Stimulated activated naive CD8-positive, alpha-beta T cell treated with anti-CD3 and anti-CD28 coated beads, Interleukin-15, Interleukin-2, amounts not matched to agents 100 ng/mL and 50 ng/mL, for 24 hours (primary cell): Measurements from ENCODE around the gene OSBPL6.

Experiments
- H3K27ac Mint-ChIP-seq: one replicate; pipeline ENCODE4 v1.8.0; 2021; ENCODE audit warnings: mild to moderate bottlenecking, mixed read lengths
- H3K27me3 Mint-ChIP-seq: one replicate; pipeline ENCODE4 v1.8.0; 2021; ENCODE audit warnings: mixed read lengths
- H3K36me3 Mint-ChIP-seq: one replicate; pipeline ENCODE4 v1.8.0; 2021; ENCODE audit warnings: low read depth, mixed read lengths
- H3K4me1 Mint-ChIP-seq: one replicate; pipeline ENCODE4 v1.8.0; 2021; ENCODE audit warnings: low read depth, mixed read lengths
- H3K4me3 Mint-ChIP-seq: one replicate; pipeline ENCODE4 v1.8.0; 2021; ENCODE audit warnings: mild to moderate bottlenecking, mixed read lengths
- H3K9me3 Mint-ChIP-seq: one replicate; pipeline ENCODE4 v1.8.0; 2021; ENCODE audit warnings: mixed read lengths

OSBPL6 gene

GRCh38 chr2:178284613-178285286 is 90.4 kb downstream of the OSBPL6 start:
- no peak overlapping the region for H3K27ac Mint-ChIP-seq
- no peaks in the 10 kb centered on the region for H3K4me1 Mint-ChIP-seq
- H3K4me3 Mint-ChIP-seq = no peak overlapping the region
- H3K9me3 Mint-ChIP-seq = no peaks in the 10 kb centered on the region
- peaks cover 6% of the 10 kb centered on the region for H3K27me3 Mint-ChIP-seq
- no peaks in the 10 kb centered on the region for H3K36me3 Mint-ChIP-seq

- no peak overlapping the region for H3K4me3 Mint-ChIP-seq
These were observed 90.9 kb downstream of the OSBPL6 start for GRCh38 chr2:178285287-178285615.

GRCh38 chr2:178286636-178287035 is 92.3 kb downstream of the OSBPL6 start:
- Mint-ChIP-seq H3K27me3 (peaks cover 12% of the 10 kb centered on the region), H3K36me3 (no peaks in the 10 kb centered on the region), H3K27ac (no peak overlapping the region)

More at GRCh38 chr2:178285287-178285615, 90.9 kb downstream of the OSBPL6 start:
- Mint-ChIP-seq H3K36me3 (no peaks in the 10 kb centered on the region), H3K4me1 (no peaks in the 10 kb centered on the region), H3K9me3 (no peaks in the 10 kb centered on the region), H3K27ac (no peak overlapping the region), H3K27me3 (peaks cover 6% of the 10 kb centered on the region)

GRCh38 chr2:178287652-178288344 is 93.5 kb downstream of the OSBPL6 start:
- Mint-ChIP-seq H3K27ac (no peak overlapping the region), H3K27me3 (peaks cover 17% of the 10 kb centered on the region), H3K36me3 (no peaks in the 10 kb centered on the region)

More at GRCh38 chr2:178286636-178287035, 92.3 kb downstream of the OSBPL6 start:
- no peak overlapping the region for H3K4me3 Mint-ChIP-seq
- no peaks in the 10 kb centered on the region for H3K9me3 Mint-ChIP-seq
- no peaks in the 10 kb centered on the region for H3K4me1 Mint-ChIP-seq

GRCh38 chr2:178291703-178292102 is 97.4 kb downstream of the OSBPL6 start:
- no peaks in the 10 kb centered on the region for H3K9me3 Mint-ChIP-seq
- H3K4me3 Mint-ChIP-seq = no peak overlapping the region
- H3K36me3 Mint-ChIP-seq = no peaks in the 10 kb centered on the region
- H3K4me1 Mint-ChIP-seq = no peaks in the 10 kb centered on the region
- peaks cover 31% of the 10 kb centered on the region for H3K27me3 Mint-ChIP-seq
- no peak overlapping the region for H3K27ac Mint-ChIP-seq

More at GRCh38 chr2:178287652-178288344, 93.5 kb downstream of the OSBPL6 start:
- no peaks in the 10 kb centered on the region for H3K9me3 Mint-ChIP-seq
- H3K4me1 Mint-ChIP-seq = no peaks in the 10 kb centered on the region
- no peak overlapping the region for H3K4me3 Mint-ChIP-seq

- Mint-ChIP-seq H3K27ac (no peak overlapping the region), H3K36me3 (no peaks in the 10 kb centered on the region), H3K9me3 (no peaks in the 10 kb centered on the region), H3K4me3 (no peak overlapping the region), H3K4me1 (no peaks in the 10 kb centered on the region), H3K27me3 (peaks cover 31% of the 10 kb centered on the region)
These were observed 98.3 kb downstream of the OSBPL6 start for GRCh38 chr2:178292586-178292985.

- H3K27ac Mint-ChIP-seq = no peak overlapping the region
These were observed 100.8 kb downstream of the OSBPL6 start for GRCh38 chr2:178295115-178295514.

GRCh38 chr2:178295906-178296305 is 101.6 kb downstream of the OSBPL6 start:
- H3K27me3 Mint-ChIP-seq = peaks cover 32% of the 10 kb centered on the region
- no peaks in the 10 kb centered on the region for H3K9me3 Mint-ChIP-seq
- H3K27ac Mint-ChIP-seq = no peak overlapping the region
- H3K4me1 Mint-ChIP-seq = peaks cover 4% of the 10 kb centered on the region
- H3K4me3 Mint-ChIP-seq = no peak overlapping the region
- H3K36me3 Mint-ChIP-seq = no peaks in the 10 kb centered on the region

More at GRCh38 chr2:178295115-178295514, 100.8 kb downstream of the OSBPL6 start:
- H3K9me3 Mint-ChIP-seq = no peaks in the 10 kb centered on the region
- H3K36me3 Mint-ChIP-seq = no peaks in the 10 kb centered on the region
- no peak overlapping the region for H3K4me3 Mint-ChIP-seq
- peaks cover 4% of the 10 kb centered on the region for H3K4me1 Mint-ChIP-seq
- H3K27me3 Mint-ChIP-seq = peaks cover 32% of the 10 kb centered on the region

GRCh38 chr2:178296394-178297090 is 102.2 kb downstream of the OSBPL6 start:
- Mint-ChIP-seq H3K27ac (no peak overlapping the region), H3K4me1 (peaks cover 4% of the 10 kb centered on the region), H3K9me3 (no peaks in the 10 kb centered on the region), H3K36me3 (no peaks in the 10 kb centered on the region), H3K27me3 (peaks cover 27% of the 10 kb centered on the region), H3K4me3 (no peak overlapping the region)

- no peaks in the 10 kb centered on the region for H3K9me3 Mint-ChIP-seq
- H3K4me1 Mint-ChIP-seq = peaks cover 4% of the 10 kb centered on the region
- H3K4me3 Mint-ChIP-seq = no peak overlapping the region
- no peak overlapping the region for H3K27ac Mint-ChIP-seq
- no peaks in the 10 kb centered on the region for H3K36me3 Mint-ChIP-seq
- H3K27me3 Mint-ChIP-seq = peaks cover 23% of the 10 kb centered on the region
These were observed 102.7 kb downstream of the OSBPL6 start for GRCh38 chr2:178297091-178297411.

- no peak overlapping the region for H3K4me3 Mint-ChIP-seq
- H3K36me3 Mint-ChIP-seq = no peaks in the 10 kb centered on the region
- no peak overlapping the region for H3K27ac Mint-ChIP-seq
- peaks cover 20% of the 10 kb centered on the region for H3K27me3 Mint-ChIP-seq
- H3K9me3 Mint-ChIP-seq = no peaks in the 10 kb centered on the region
- H3K4me1 Mint-ChIP-seq = peaks cover 4% of the 10 kb centered on the region
These were observed 104.5 kb downstream of the OSBPL6 start for GRCh38 chr2:178298785-178299212.

GRCh38 chr2:178301649-178302238 is 107.4 kb downstream of the OSBPL6 start:
- H3K27ac Mint-ChIP-seq = no peak overlapping the region
- no peaks in the 10 kb centered on the region for H3K36me3 Mint-ChIP-seq
- no peak overlapping the region for H3K4me3 Mint-ChIP-seq
- H3K4me1 Mint-ChIP-seq = peaks cover 4% of the 10 kb centered on the region
- no peaks in the 10 kb centered on the region for H3K9me3 Mint-ChIP-seq
- peaks cover 7% of the 10 kb centered on the region for H3K27me3 Mint-ChIP-seq

- Mint-ChIP-seq H3K4me3 (no peak overlapping the region), H3K4me1 (no peaks in the 10 kb centered on the region), H3K27me3 (peaks cover 11% of the 10 kb centered on the region), H3K27ac (no peak overlapping the region), H3K36me3 (no peaks in the 10 kb centered on the region), H3K9me3 (no peaks in the 10 kb centered on the region)
These were observed 110.0 kb downstream of the OSBPL6 start for GRCh38 chr2:178304333-178304732.

GRCh38 chr2:178306352-178307073 is 112.2 kb downstream of the OSBPL6 start:
- no peaks in the 10 kb centered on the region for H3K4me1 Mint-ChIP-seq
- no peak overlapping the region for H3K4me3 Mint-ChIP-seq
- no peak overlapping the region for H3K27ac Mint-ChIP-seq
- no peaks in the 10 kb centered on the region for H3K36me3 Mint-ChIP-seq
- no peaks in the 10 kb centered on the region for H3K9me3 Mint-ChIP-seq
- H3K27me3 Mint-ChIP-seq = peaks cover 16% of the 10 kb centered on the region
